Fibroblast of lung (primary cell): ENCODE results near the gene MAML3. TPM values are rescaled to one million over a fixed set of nuclear protein-coding genes. Genes with fewer than 3 reads are reported as not detected.

Experiments used
- DNase-seq, 2 donors: peaks; one replicate each; pipeline versions ENCODE4 v3.0.0 to v3.0.0-alpha.2; 2010; ENCODE audit warnings: low read depth in 2 of 2
- H2AFZ ChIP-seq: 2 replicates; pipeline ENCODE4 v1.5.1; 2012; ENCODE audit warnings: low read length, control low read depth, inconsistent platforms
- H3K27ac ChIP-seq: 2 replicates; pipeline ENCODE4 v1.5.1; 2011; ENCODE audit warnings: low read length, control low read depth; ENCODE audit not compliant: insufficient read depth
- H3K27me3 ChIP-seq: 2 replicates; pipeline ENCODE4 v1.5.1; 2011; ENCODE audit warnings: mild to moderate bottlenecking, low read length; ENCODE audit not compliant: control insufficient read depth, insufficient read depth
- H3K36me3 ChIP-seq: 2 replicates; pipeline ENCODE4 v1.5.1; 2011; ENCODE audit warnings: low read length; ENCODE audit not compliant: control insufficient read depth, insufficient read depth
- H3K4me1 ChIP-seq: 2 replicates; pipeline ENCODE4 v1.5.1; 2011; ENCODE audit warnings: low read length; ENCODE audit not compliant: control insufficient read depth, insufficient read depth; ENCODE audit errors: extremely low read depth
- H3K4me2 ChIP-seq: 2 replicates; pipeline ENCODE4 v1.5.1; 2011; ENCODE audit warnings: low read length, control low read depth; ENCODE audit not compliant: insufficient read depth; ENCODE audit errors: extremely low read depth
- H3K4me3 ChIP-seq, 4 experiments: fragments of 200-600 bp in 1 of 4; sonication (generic) in 1 of 4; replicated peaks in 1 of 4; 2 replicates each; pipeline ENCODE4 v1.5.1; 2011 to 2016; ENCODE audit warnings: low read length in 4 of 4, low read depth in 3 of 4, mild to moderate bottlenecking in 3 of 4, control low read depth in 2 of 4, inconsistent platforms in 1 of 4, mixed read lengths in 1 of 4; ENCODE audit not compliant: insufficient read depth in 1 of 4; ENCODE audit errors: control extremely low read depth in 1 of 4
- H3K79me2 ChIP-seq: 2 replicates; pipeline ENCODE4 v1.5.1; 2012; ENCODE audit warnings: mild to moderate bottlenecking, low read length, inconsistent platforms; ENCODE audit not compliant: control insufficient read depth, insufficient read depth
- H3K9ac ChIP-seq: 2 replicates; pipeline ENCODE4 v1.5.1; 2011; ENCODE audit warnings: mild to moderate bottlenecking, low read length, control low read depth; ENCODE audit not compliant: insufficient read depth
- H3K9me3 ChIP-seq: 2 replicates; pipeline ENCODE4 v1.5.1; 2012; ENCODE audit warnings: low read depth, low read length; ENCODE audit not compliant: control insufficient read depth, insufficient read depth
- H4K20me1 ChIP-seq: 2 replicates; pipeline ENCODE4 v1.5.1; 2011; ENCODE audit warnings: low read length; ENCODE audit not compliant: control insufficient read depth, insufficient read depth; ENCODE audit errors: extremely low read depth
- CTCF ChIP-seq, 2 donors: IDR thresholded peaks in 1 of 2; conservative IDR thresholded peaks in 1 of 2; 1 replicate in 1 of 2; 2 replicates in 1 of 2; pipeline ENCODE4 v1.5.1; 2011 to 2012; ENCODE audit warnings: low read length in 2 of 2, control low read depth in 1 of 2, inconsistent platforms in 1 of 2, low read depth in 1 of 2, mild to moderate bottlenecking in 1 of 2
- EZH2 ChIP-seq: IDR thresholded peaks from 2 replicates; pipeline ENCODE4 v1.5.1; 2012; ENCODE audit warnings: low read length, control low read depth, mild to moderate bottlenecking; ENCODE audit errors: missing control alignments
- polyA plus RNA-seq, 2 donors: library from polyadenylated mRNA; depleted of rRNA in 1 of 2; stranded (reverse) in 1 of 2; unstranded in 1 of 2; fragments of >200 nt; gene quantifications; 2 replicates each; pipeline ENCODE4 v1.2.1, GENCODE V29; 2011 to 2012; ENCODE audit warnings: missing spikeins in 1 of 2
- total RNA-seq: library from RNA; depleted of rRNA; stranded (reverse); fragments of >200 nt; gene quantifications from 2 replicates; pipeline ENCODE4 v1.2.1, GENCODE V29; 2014

Gene MAML3
- total and polyA plus RNA-seq, 2 donors (not counting 1 experiment from before 2014, with no cell fraction given) = 2.0 to 2.8 TPM

GRCh38 chr4:139740121-139740520, 413.9 kb downstream of the MAML3 start:
- H3K4me2 ChIP-seq = peak overlapping the region; percentile 55
- no peak overlapping the region for H3K4me3 ChIP-seq
- H3K79me2 ChIP-seq = no peaks in the 10 kb centered on the region
- H3K9ac ChIP-seq = no peak overlapping the region
- no peaks in the 10 kb centered on the region for H4K20me1 ChIP-seq
- TF ChIP-seq CTCF (conservative IDR thresholded peaks at IDR 0.05 in 1 of 2, IDR thresholded peaks at IDR 0.05 in 1 of 2; ENCODE audit: low read depth in 1 of 2, low read length in 2 of 2) = no peak
- no peak for TF ChIP-seq EZH2
- no peak overlapping the region for H2AFZ ChIP-seq
- H3K27me3 ChIP-seq = no peaks in the 10 kb centered on the region
- peak in 1 of 2 donors; percentile 60 for DNase-seq
- H3K9me3 ChIP-seq = no peaks in the 10 kb centered on the region
- H3K27ac ChIP-seq = no peak overlapping the region
- no peaks in the 10 kb centered on the region for H3K36me3 ChIP-seq
- H3K4me1 ChIP-seq = peaks cover 7% of the 10 kb centered on the region

DNA sequence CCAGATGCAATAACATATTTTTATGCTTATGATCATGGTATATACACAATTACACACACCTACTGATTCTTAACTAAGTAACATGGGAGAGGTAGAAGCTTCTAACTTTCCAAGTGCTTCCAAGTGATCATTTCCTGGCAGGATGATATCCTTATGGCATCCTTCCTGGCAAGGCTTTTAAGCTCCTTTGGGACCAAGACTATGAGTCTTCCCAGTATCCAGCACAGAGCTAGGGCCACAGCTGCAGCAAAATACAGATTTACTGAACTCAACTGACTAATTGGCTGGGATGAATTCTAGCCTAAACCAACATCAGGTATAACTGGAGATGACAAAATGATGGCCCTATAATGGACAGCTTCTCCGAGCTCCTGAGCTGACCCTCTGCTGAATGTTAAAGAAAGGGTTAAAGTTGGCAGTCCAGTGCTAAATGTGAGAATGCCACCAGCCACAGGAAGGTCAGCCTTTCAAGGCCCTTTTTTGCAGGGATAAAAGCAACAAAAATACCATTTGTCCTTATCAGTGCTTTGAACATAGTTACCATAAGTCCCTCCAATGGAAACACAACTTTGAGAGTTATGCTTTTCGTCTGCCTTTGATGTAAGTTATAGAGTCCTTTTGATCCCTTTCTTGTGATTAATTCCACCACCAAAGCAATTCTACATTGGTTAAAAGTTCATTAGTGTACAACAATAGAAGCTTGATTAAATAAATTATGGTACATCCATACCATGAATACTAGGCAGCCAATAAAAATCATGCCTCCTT, 415.0 kb downstream of the MAML3 start:
- no peak for TF ChIP-seq EZH2
- no peak for TF ChIP-seq CTCF (conservative IDR thresholded peaks at IDR 0.05 in 1 of 2, IDR thresholded peaks at IDR 0.05 in 1 of 2; ENCODE audit: low read depth in 1 of 2, low read length in 2 of 2)
- H3K27ac ChIP-seq = no peak overlapping the region
- no peak overlapping the region for H3K4me3 ChIP-seq
- DNase-seq = no peak
- no peak overlapping the region for H3K9ac ChIP-seq
- H3K9me3 ChIP-seq = no peaks in the 10 kb centered on the region
- no peaks in the 10 kb centered on the region for H3K27me3 ChIP-seq
- H3K4me2 ChIP-seq = no peak overlapping the region
- H4K20me1 ChIP-seq = no peaks in the 10 kb centered on the region
- H2AFZ ChIP-seq = no peak overlapping the region
- peaks cover 7% of the 10 kb centered on the region for H3K4me1 ChIP-seq
- no peaks in the 10 kb centered on the region for H3K36me3 ChIP-seq
- no peaks in the 10 kb centered on the region for H3K79me2 ChIP-seq

DNA sequence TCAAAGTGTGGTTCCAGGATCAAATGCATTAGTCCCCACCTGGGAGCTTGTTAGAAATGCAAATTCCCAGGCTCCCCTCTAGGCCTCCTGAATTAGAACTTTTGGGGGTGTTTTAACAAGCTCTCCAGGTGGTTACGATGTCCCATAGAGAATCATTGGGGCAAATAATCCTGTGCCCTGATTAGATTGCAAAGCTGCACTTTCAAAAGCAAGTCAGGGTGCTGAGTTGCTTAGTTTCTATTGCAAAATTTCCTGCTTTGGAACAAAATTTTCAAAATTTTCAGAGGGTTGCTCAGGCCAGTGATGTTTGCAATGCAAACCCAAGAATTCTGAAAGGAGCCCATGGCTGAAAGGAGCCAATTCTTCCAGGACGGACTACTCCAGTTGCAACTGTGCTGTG, 417.3 kb downstream of the MAML3 start:
- no peak for TF ChIP-seq CTCF (conservative IDR thresholded peaks at IDR 0.05 in 1 of 2, IDR thresholded peaks at IDR 0.05 in 1 of 2; ENCODE audit: low read depth in 1 of 2, low read length in 2 of 2)
- TF ChIP-seq EZH2 = no peak
- H3K9ac ChIP-seq = no peak overlapping the region
- H3K36me3 ChIP-seq = no peaks in the 10 kb centered on the region
- no peaks in the 10 kb centered on the region for H3K9me3 ChIP-seq
- no peak overlapping the region for H3K4me3 ChIP-seq
- H3K27ac ChIP-seq = no peak overlapping the region
- H3K4me1 ChIP-seq = peaks cover 10% of the 10 kb centered on the region
- H3K4me2 ChIP-seq = no peak overlapping the region
- no peak overlapping the region for H2AFZ ChIP-seq
- no peaks in the 10 kb centered on the region for H3K27me3 ChIP-seq
- H4K20me1 ChIP-seq = no peaks in the 10 kb centered on the region
- peak in 1 of 2 donors; percentile 3 for DNase-seq
- H3K79me2 ChIP-seq = no peaks in the 10 kb centered on the region
